ENCODE measurements around the gene EFCAB14. TPM values are rescaled to one million over a fixed set of nuclear protein-coding genes. Genes with fewer than 3 reads are reported as not detected.
A peak's percentile ranks its signal among the peaks of the same experiment; 100 is the strongest.
"Not testable (repeated sequence)": the region's sequence is repeated elsewhere in the genome, so short reads cannot be mapped to it uniquely, and the experiment has no call there.

EFCAB14 gene
- polyA plus RNA-seq, 1 donor from 2014 or later = 7.6 TPM

DNA sequence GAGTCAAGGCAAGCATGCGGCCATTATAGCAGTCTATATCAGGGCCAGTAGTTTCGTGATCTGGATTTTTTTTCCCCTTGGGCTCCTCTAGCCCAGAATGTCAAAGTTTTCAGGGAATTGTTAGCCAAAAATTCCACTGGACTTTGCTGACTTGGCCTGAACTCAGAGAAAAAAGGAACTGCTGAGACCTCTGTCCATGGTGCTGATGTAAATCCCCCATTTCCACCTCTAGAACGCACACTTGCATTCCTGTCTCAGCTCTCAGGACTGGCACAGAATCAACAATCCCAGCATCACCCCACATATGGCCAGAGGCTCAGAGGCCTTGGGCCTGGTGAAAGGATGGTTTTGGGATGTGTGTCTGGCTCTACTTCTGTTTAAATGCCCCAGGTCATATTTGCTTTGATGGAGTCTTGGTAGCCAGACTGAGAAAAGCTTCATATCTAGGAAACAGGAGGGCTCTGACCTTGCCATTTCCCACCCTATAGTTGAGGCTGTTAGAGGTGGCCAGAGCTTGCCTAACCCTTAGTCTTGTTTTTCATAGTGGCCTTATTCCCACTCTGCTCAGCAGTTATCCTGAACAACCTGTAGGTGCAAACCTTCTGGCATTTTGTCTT, 16.9 kb upstream of the EFCAB14 start:
- no peaks in the 10 kb centered on the region for H3K36me3 ChIP-seq (ENCODE audit: insufficient read depth, low read length)
- H3K9ac ChIP-seq (ENCODE audit: low read length) = no peak overlapping the region
- no peak overlapping the region for H3K27ac ChIP-seq (ENCODE audit: low read length)
- H3K9me3 ChIP-seq (ENCODE audit: low read length) = no peaks in the 10 kb centered on the region
- H3K9me2 ChIP-seq (ENCODE audit: insufficient read depth, low read length) = no peaks in the 10 kb centered on the region
- no peak for TF ChIP-seq RAD21 (conservative IDR thresholded peaks at IDR 0.05)
- TF ChIP-seq, protein P1, sequence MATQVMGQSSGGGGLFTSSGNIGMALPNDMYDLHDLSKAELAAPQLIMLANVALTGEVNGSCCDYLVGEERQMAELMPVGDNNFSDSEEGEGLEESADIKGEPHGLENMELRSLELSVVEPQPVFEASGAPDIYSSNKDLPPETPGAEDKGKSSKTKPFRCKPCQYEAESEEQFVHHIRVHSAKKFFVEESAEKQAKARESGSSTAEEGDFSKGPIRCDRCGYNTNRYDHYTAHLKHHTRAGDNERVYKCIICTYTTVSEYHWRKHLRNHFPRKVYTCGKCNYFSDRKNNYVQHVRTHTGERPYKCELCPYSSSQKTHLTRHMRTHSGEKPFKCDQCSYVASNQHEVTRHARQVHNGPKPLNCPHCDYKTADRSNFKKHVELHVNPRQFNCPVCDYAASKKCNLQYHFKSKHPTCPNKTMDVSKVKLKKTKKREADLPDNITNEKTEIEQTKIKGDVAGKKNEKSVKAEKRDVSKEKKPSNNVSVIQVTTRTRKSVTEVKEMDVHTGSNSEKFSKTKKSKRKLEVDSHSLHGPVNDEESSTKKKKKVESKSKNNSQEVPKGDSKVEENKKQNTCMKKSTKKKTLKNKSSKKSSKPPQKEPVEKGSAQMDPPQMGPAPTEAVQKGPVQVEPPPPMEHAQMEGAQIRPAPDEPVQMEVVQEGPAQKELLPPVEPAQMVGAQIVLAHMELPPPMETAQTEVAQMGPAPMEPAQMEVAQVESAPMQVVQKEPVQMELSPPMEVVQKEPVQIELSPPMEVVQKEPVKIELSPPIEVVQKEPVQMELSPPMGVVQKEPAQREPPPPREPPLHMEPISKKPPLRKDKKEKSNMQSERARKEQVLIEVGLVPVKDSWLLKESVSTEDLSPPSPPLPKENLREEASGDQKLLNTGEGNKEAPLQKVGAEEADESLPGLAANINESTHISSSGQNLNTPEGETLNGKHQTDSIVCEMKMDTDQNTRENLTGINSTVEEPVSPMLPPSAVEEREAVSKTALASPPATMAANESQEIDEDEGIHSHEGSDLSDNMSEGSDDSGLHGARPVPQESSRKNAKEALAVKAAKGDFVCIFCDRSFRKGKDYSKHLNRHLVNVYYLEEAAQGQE (IDR thresholded peaks at IDR 0.05; ENCODE audit: borderline replicate concordance) = peak; percentile 83
- H2AFZ ChIP-seq (ENCODE audit: low read depth, low read length) = no peak overlapping the region
- no peaks in the 10 kb centered on the region for H4K20me1 ChIP-seq (ENCODE audit: insufficient read depth)
- H3K27me3 ChIP-seq (ENCODE audit: insufficient read depth, low read depth, low read length) = no peaks in the 10 kb centered on the region
- H3K4me3 ChIP-seq (ENCODE audit: low read length) = no peak overlapping the region
- no peaks in the 10 kb centered on the region for H3F3A ChIP-seq (ENCODE audit: insufficient read depth, low read length, poor library complexity, severe bottlenecking)
- no peak overlapping the region for H3K4me2 ChIP-seq (ENCODE audit: low read length)
- no peaks in the 10 kb centered on the region for H3K79me2 ChIP-seq (replicated peaks; ENCODE audit: insufficient read depth, low read length)

DNA sequence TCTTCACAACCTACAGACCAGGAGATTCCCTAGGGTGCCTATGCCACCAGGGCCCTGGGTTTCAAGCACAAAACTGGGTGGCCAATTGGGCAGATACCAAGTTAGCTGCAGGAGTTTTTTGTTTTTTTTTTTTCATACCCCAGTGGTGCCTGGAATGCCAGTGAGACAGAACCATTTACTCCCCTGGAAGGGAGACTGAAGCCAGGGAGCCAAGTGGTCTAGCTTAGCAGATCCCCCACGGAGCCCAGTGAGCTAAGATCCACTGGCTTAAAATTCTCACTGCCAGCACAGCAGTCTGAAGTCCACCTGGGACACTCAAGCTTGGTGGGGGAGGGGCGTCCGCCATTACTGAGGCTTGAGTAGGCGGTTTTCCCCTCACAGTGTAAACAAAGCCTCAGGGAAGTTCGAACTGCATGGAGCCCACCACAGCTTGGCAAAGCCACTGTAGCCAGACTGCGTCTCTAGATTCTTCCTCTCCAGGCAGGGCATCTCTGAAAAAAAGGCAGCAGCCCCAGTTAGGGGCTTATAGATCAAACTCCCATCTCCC, 9.5 kb upstream of the EFCAB14 start:
- H3K27me3 ChIP-seq (ENCODE audit: insufficient read depth, low read depth, low read length); H3K36me3 ChIP-seq (ENCODE audit: insufficient read depth, low read length); H3K4me2 ChIP-seq (ENCODE audit: low read length); H3F3A ChIP-seq (ENCODE audit: insufficient read depth, low read length, poor library complexity, severe bottlenecking); H3K27ac ChIP-seq (ENCODE audit: low read length); H2AFZ ChIP-seq (ENCODE audit: low read depth, low read length); H3K9ac ChIP-seq (ENCODE audit: low read length); H3K79me2 ChIP-seq (replicated peaks; ENCODE audit: insufficient read depth, low read length); H3K9me3 ChIP-seq (ENCODE audit: low read length); H4K20me1 ChIP-seq (ENCODE audit: insufficient read depth); H3K4me3 ChIP-seq (ENCODE audit: low read length); H3K9me2 ChIP-seq (ENCODE audit: insufficient read depth, low read length): not testable (repeated sequence)

DNA sequence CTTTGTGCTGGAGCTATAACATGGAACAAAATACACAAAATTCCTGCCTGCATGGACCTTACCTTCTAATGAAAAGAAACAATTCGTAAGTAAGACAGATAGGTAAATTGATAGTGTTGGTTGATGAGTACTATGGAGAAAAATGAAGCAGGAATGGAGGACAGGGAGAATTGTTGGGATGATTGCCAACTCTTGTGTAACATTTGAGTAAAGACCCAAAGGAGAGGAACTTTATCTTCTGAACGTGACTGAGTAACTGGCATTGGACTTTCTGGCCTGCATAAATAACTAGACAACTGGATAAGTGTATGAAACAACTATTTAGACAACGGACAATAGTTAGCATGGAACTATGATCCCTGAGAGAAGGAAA, 6.8 kb upstream of the EFCAB14 start:
- Histone ChIP-seq H2AFZ (ENCODE audit: low read depth, low read length) (no peak overlapping the region), H3K4me2 (ENCODE audit: low read length) (no peak overlapping the region), H3K36me3 (ENCODE audit: insufficient read depth, low read length) (no peaks in the 10 kb centered on the region), H3F3A (ENCODE audit: insufficient read depth, low read length, poor library complexity, severe bottlenecking) (no peaks in the 10 kb centered on the region), H3K27ac (ENCODE audit: low read length) (no peak overlapping the region), H3K4me3 (ENCODE audit: low read length) (no peak overlapping the region), H4K20me1 (ENCODE audit: insufficient read depth) (no peaks in the 10 kb centered on the region), H3K9ac (ENCODE audit: low read length) (no peak overlapping the region), H3K9me2 (ENCODE audit: insufficient read depth, low read length) (no peaks in the 10 kb centered on the region), H3K27me3 (ENCODE audit: insufficient read depth, low read depth, low read length) (no peaks in the 10 kb centered on the region), H3K79me2 (replicated peaks; ENCODE audit: insufficient read depth, low read length) (no peaks in the 10 kb centered on the region), H3K9me3 (ENCODE audit: low read length) (no peaks in the 10 kb centered on the region)
- TF ChIP-seq, protein P2, sequence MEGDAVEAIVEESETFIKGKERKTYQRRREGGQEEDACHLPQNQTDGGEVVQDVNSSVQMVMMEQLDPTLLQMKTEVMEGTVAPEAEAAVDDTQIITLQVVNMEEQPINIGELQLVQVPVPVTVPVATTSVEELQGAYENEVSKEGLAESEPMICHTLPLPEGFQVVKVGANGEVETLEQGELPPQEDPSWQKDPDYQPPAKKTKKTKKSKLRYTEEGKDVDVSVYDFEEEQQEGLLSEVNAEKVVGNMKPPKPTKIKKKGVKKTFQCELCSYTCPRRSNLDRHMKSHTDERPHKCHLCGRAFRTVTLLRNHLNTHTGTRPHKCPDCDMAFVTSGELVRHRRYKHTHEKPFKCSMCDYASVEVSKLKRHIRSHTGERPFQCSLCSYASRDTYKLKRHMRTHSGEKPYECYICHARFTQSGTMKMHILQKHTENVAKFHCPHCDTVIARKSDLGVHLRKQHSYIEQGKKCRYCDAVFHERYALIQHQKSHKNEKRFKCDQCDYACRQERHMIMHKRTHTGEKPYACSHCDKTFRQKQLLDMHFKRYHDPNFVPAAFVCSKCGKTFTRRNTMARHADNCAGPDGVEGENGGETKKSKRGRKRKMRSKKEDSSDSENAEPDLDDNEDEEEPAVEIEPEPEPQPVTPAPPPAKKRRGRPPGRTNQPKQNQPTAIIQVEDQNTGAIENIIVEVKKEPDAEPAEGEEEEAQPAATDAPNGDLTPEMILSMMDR (IDR thresholded peaks at IDR 0.05; ENCODE audit: poor library complexity, severe bottlenecking) = no peak
- TF ChIP-seq POLR2AphosphoS5 (IDR thresholded peaks at IDR 0.05) (no peak), EP300 (conservative IDR thresholded peaks at IDR 0.05; ENCODE audit: poor library complexity, severe bottlenecking) (no peak), RAD21 (conservative IDR thresholded peaks at IDR 0.05) (no peak), MXI1 (conservative IDR thresholded peaks at IDR 0.05; ENCODE audit: poor library complexity, severe bottlenecking) (no peak), TAF1 (IDR thresholded peaks at IDR 0.05; ENCODE audit: low read depth) (no peak), SMC3 (conservative IDR thresholded peaks at IDR 0.05; ENCODE audit: poor library complexity) (no peak), EZH2 (IDR thresholded peaks at IDR 0.05; ENCODE audit: borderline replicate concordance, insufficient read depth, low read length, poor library complexity, severe bottlenecking) (no peak)
- TF ChIP-seq, protein P1 (IDR thresholded peaks at IDR 0.05; ENCODE audit: borderline replicate concordance) = no peak

Measured in neural cell (in vitro differentiated cells).